Measurements from ENCODE around the gene CINP.
"Not testable (repeated sequence)": the region's sequence is repeated elsewhere in the genome, so short reads cannot be mapped to it uniquely, and the experiment has no call there.

CINP gene

GRCh38 chr14:102338724-102339123 lies 24.0 kb downstream of the CINP start:
- Histone ChIP-seq H3K36me3 (ENCODE audit: control insufficient read depth, insufficient read depth, low read length) (peaks cover 68% of the 10 kb centered on the region), H3K9me3 (ENCODE audit: control insufficient read depth, low read length) (no peaks in the 10 kb centered on the region), H3K4me1 (ENCODE audit: control insufficient read depth, insufficient read depth, low read length, poor library complexity, severe bottlenecking) (no peaks in the 10 kb centered on the region), H3K27ac (ENCODE audit: low read depth, low read length, severe bottlenecking) (no peak overlapping the region), H3K4me3 (ENCODE audit: extremely low read depth, insufficient read depth, low read length, poor library complexity, severe bottlenecking) (no peak overlapping the region)
- WGBS, 2 experiments (ENCODE audit: insufficient coverage in 2 of 2), result 87 to 92% methylated on average over 8 to 9 of the region's 9 CpGs

- peaks cover 54% of the 10 kb centered on the region for H3K36me3 ChIP-seq (ENCODE audit: control insufficient read depth, insufficient read depth, low read length)
- H3K4me1 ChIP-seq (ENCODE audit: control insufficient read depth, insufficient read depth, low read length, poor library complexity, severe bottlenecking), result no peaks in the 10 kb centered on the region
- H3K4me3 ChIP-seq (ENCODE audit: extremely low read depth, insufficient read depth, low read length, poor library complexity, severe bottlenecking), result no peak overlapping the region
- no peaks in the 10 kb centered on the region for H3K9me3 ChIP-seq (ENCODE audit: control insufficient read depth, low read length)
- H3K27ac ChIP-seq (ENCODE audit: low read depth, low read length, severe bottlenecking), result no peak overlapping the region
- 91 to 94% methylated on average over 5 to 7 of the region's 7 CpGs for WGBS, 2 experiments (ENCODE audit: insufficient coverage in 2 of 2)
Observed at GRCh38 chr14:102335163-102335562, 27.5 kb downstream of the CINP start.

- no peaks in the 10 kb centered on the region for H3K9me3 ChIP-seq (ENCODE audit: control insufficient read depth, low read length)
- H3K4me1 ChIP-seq (ENCODE audit: control insufficient read depth, insufficient read depth, low read length, poor library complexity, severe bottlenecking), result no peaks in the 10 kb centered on the region
- no peak overlapping the region for H3K4me3 ChIP-seq (ENCODE audit: extremely low read depth, insufficient read depth, low read length, poor library complexity, severe bottlenecking)
- no peak overlapping the region for H3K27ac ChIP-seq (ENCODE audit: low read depth, low read length, severe bottlenecking)
- H3K36me3 ChIP-seq (ENCODE audit: control insufficient read depth, insufficient read depth, low read length), result peaks cover 48% of the 10 kb centered on the region
- WGBS, 2 experiments (ENCODE audit: insufficient coverage in 2 of 2), result 95 to 97% methylated on average over 10 to 11 of the region's 13 CpGs
Observed at GRCh38 chr14:102333795-102334705, 28.6 kb downstream of the CINP start.

DNA sequence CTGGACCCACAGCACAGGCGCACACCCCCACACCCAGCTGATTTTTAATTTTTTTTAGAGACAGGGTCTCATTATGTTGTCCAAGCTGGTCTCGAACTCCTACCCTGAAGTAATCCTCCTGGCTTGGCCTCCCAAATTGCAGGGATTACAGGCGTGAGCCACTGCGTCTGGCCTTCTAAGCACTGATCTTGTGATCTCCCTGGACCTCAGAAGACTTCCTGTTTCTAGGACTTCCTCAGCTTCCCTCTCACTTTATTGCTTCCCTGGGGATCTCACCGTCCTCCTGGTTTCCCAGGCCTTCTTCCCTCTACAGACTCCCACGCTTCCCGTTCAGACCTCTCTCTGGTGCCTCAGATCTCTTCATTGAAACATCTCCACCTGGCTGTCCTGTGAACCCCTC lies 29.3 kb downstream of the CINP start:
- Histone ChIP-seq H3K9me3 (ENCODE audit: control insufficient read depth, low read length) (no peaks in the 10 kb centered on the region), H3K4me3 (ENCODE audit: extremely low read depth, insufficient read depth, low read length, poor library complexity, severe bottlenecking) (no peak overlapping the region), H3K4me1 (ENCODE audit: control insufficient read depth, insufficient read depth, low read length, poor library complexity, severe bottlenecking) (no peaks in the 10 kb centered on the region), H3K36me3 (ENCODE audit: control insufficient read depth, insufficient read depth, low read length) (peaks cover 41% of the 10 kb centered on the region), H3K27ac (ENCODE audit: low read depth, low read length, severe bottlenecking) (no peak overlapping the region)
- 87 to 95% methylated on average over 6 to 7 of the region's 7 CpGs for WGBS, 2 experiments (ENCODE audit: insufficient coverage in 2 of 2)

DNA sequence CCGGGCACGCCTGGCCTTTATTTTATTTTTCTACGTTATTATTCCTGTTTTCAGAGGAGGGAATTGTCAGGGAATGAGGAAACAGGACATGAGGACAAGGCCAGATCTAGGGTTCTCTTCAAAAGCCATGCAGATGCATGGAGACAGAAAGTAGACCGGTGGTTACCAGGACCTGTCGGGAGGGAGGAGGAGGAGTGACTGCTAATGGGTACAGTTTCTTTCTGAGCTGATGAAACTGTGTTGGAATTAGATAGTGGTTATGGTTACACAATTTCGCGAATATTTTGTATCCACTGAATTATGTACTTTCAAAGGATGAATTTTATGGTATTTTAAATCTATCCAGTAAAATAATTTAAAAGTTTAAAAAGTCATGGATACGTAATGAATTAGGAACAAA lies 31.9 kb downstream of the CINP start:
- WGBS, 2 experiments (ENCODE audit: insufficient coverage in 2 of 2), result 93 to 95% methylated on average over 6 of the region's 8 CpGs
- H3K36me3 ChIP-seq (ENCODE audit: control insufficient read depth, insufficient read depth, low read length), result peaks cover 29% of the 10 kb centered on the region

GRCh38 chr14:102329381-102329780 lies 33.3 kb downstream of the CINP start:
- not testable (repeated sequence) for H3K9me3 ChIP-seq (ENCODE audit: control insufficient read depth, low read length); H3K4me1 ChIP-seq (ENCODE audit: control insufficient read depth, insufficient read depth, low read length, poor library complexity, severe bottlenecking); H3K4me3 ChIP-seq (ENCODE audit: extremely low read depth, insufficient read depth, low read length, poor library complexity, severe bottlenecking); H3K27ac ChIP-seq (ENCODE audit: low read depth, low read length, severe bottlenecking)
- WGBS, 2 experiments (ENCODE audit: insufficient coverage in 2 of 2), result 79 to 88% methylated on average over 4 to 6 of the region's 6 CpGs
- peaks cover 21% of the 10 kb centered on the region for H3K36me3 ChIP-seq (ENCODE audit: control insufficient read depth, insufficient read depth, low read length)

More for the DNA sequence above, 31.9 kb downstream of the CINP start:
- no peak overlapping the region for H3K4me3 ChIP-seq (ENCODE audit: extremely low read depth, insufficient read depth, low read length, poor library complexity, severe bottlenecking)
- no peaks in the 10 kb centered on the region for H3K4me1 ChIP-seq (ENCODE audit: control insufficient read depth, insufficient read depth, low read length, poor library complexity, severe bottlenecking)
- H3K27ac ChIP-seq (ENCODE audit: low read depth, low read length, severe bottlenecking), result no peak overlapping the region
- no peaks in the 10 kb centered on the region for H3K9me3 ChIP-seq (ENCODE audit: control insufficient read depth, low read length)

DNA sequence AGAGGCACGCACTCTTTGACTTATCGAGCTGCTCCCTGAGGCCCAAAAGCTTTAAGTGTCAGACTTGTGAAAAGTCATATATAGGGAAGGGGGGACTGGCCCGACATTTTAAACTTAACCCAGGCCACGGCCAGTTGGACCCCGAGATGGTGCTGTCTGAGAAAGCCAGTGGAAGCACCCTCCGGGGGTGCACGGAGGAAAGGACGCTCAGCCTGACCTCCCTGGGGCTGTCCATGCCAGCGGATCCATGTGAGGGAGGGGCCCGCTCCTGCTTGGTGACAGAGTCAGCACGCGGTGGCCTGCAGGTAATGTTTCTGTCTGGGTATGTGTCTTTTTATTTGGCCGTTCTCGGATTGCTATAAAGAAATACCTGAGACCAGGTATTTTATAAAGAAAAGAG lies 36.1 kb downstream of the CINP start:
- Histone ChIP-seq H3K27ac (ENCODE audit: low read depth, low read length, severe bottlenecking) (no peak overlapping the region), H3K9me3 (ENCODE audit: control insufficient read depth, low read length) (no peaks in the 10 kb centered on the region), H3K4me1 (ENCODE audit: control insufficient read depth, insufficient read depth, low read length, poor library complexity, severe bottlenecking) (no peaks in the 10 kb centered on the region), H3K36me3 (ENCODE audit: control insufficient read depth, insufficient read depth, low read length) (peaks cover 22% of the 10 kb centered on the region), H3K4me3 (ENCODE audit: extremely low read depth, insufficient read depth, low read length, poor library complexity, severe bottlenecking) (no peak overlapping the region)
- 96 to 97% methylated on average over 12 to 14 of the region's 14 CpGs for WGBS, 2 experiments (ENCODE audit: insufficient coverage in 2 of 2)

DNA sequence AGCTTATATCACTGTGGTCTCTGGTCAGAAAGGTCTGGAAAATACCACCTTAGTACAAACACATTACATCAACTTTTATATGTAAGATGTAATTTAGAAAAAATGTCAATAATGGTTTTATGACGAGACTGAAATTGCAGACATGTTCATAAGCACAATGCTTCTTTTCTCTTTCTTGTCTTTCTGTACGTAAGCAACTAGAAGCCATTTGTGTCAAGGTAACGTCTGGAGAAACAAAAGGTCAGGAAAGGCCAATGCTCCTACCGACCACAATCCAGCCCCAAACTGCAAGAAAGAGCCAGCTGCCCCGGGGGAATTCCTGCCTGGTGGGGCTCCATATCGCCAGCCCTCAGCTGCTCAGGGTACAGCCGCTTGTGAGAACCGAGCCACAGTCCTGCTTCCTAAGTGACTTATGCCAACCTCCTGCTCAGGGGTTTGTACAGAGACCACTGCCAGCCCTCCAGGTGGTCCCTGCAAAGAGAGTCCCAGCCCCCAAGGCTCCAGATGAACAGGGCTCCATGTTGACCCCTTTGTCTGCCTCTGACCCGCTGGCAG lies 36.8 kb downstream of the CINP start:
- no peak overlapping the region for H3K4me3 ChIP-seq (ENCODE audit: extremely low read depth, insufficient read depth, low read length, poor library complexity, severe bottlenecking)
- H3K9me3 ChIP-seq (ENCODE audit: control insufficient read depth, low read length), result no peaks in the 10 kb centered on the region
- 78 to 87% methylated on average over 8 of the region's 9 CpGs for WGBS, 2 experiments (ENCODE audit: insufficient coverage in 2 of 2)
- no peaks in the 10 kb centered on the region for H3K4me1 ChIP-seq (ENCODE audit: control insufficient read depth, insufficient read depth, low read length, poor library complexity, severe bottlenecking)
- H3K36me3 ChIP-seq (ENCODE audit: control insufficient read depth, insufficient read depth, low read length), result peaks cover 22% of the 10 kb centered on the region
- no peak overlapping the region for H3K27ac ChIP-seq (ENCODE audit: low read depth, low read length, severe bottlenecking)

GRCh38 chr14:102323102-102323501 lies 39.6 kb downstream of the CINP start:
- 68 to 71% methylated on average over 7 of the region's 8 CpGs for WGBS, 2 experiments (ENCODE audit: insufficient coverage in 2 of 2)
- Histone ChIP-seq H3K9me3 (ENCODE audit: control insufficient read depth, low read length) (no peaks in the 10 kb centered on the region), H3K4me3 (ENCODE audit: extremely low read depth, insufficient read depth, low read length, poor library complexity, severe bottlenecking) (no peak overlapping the region), H3K4me1 (ENCODE audit: control insufficient read depth, insufficient read depth, low read length, poor library complexity, severe bottlenecking) (peaks cover 8% of the 10 kb centered on the region), H3K36me3 (ENCODE audit: control insufficient read depth, insufficient read depth, low read length) (peaks cover 22% of the 10 kb centered on the region), H3K27ac (ENCODE audit: low read depth, low read length, severe bottlenecking) (no peak overlapping the region)

GRCh38 chr14:102321456-102322422 lies 41.0 kb downstream of the CINP start:
- no peak overlapping the region for H3K4me3 ChIP-seq (ENCODE audit: extremely low read depth, insufficient read depth, low read length, poor library complexity, severe bottlenecking)
- H3K36me3 ChIP-seq (ENCODE audit: control insufficient read depth, insufficient read depth, low read length), result peaks cover 21% of the 10 kb centered on the region
- WGBS, 2 experiments (ENCODE audit: insufficient coverage in 2 of 2), result 96 to 98% methylated on average over 7 to 11 of the region's 12 CpGs
- H3K4me1 ChIP-seq (ENCODE audit: control insufficient read depth, insufficient read depth, low read length, poor library complexity, severe bottlenecking), result peaks cover 13% of the 10 kb centered on the region
- no peaks in the 10 kb centered on the region for H3K9me3 ChIP-seq (ENCODE audit: control insufficient read depth, low read length)
- no peak overlapping the region for H3K27ac ChIP-seq (ENCODE audit: low read depth, low read length, severe bottlenecking)

Data from mesodermal cell (in vitro differentiated cells).